ENCODE results near the gene TERC. TPM values are rescaled to one million over a fixed set of nuclear protein-coding genes. Genes with fewer than 3 reads are reported as not detected.

Gene TERC
- polyA plus RNA-seq, 1 donor (not counting 4 experiments of a cell fraction or from before 2014, with no cell fraction given): 0.69 TPM

GRCh38 chr3:169772305-169772896 lies 7.5 kb upstream of the TERC start:
- FAIRE-seq (no peak), DNase-seq (ENCODE audit: low read depth, low spot score) (peak; percentile 32)
- Histone ChIP-seq H3K36me3 (ENCODE audit: control insufficient read depth in 2 of 2, extremely low read depth in 1 of 2, insufficient read depth in 2 of 2, low read length in 2 of 2) (peaks cover 3 to 12% of the 10 kb centered on the region in 2 experiments), H4K20me1 (ENCODE audit: control insufficient read depth, extremely low read depth, insufficient read depth, low read length) (no peaks in the 10 kb centered on the region), H3K9me3 (ENCODE audit: control insufficient read depth, low read depth, low read length) (no peaks in the 10 kb centered on the region), H3K27me3 (ENCODE audit: control insufficient read depth, extremely low read depth, insufficient read depth, low read length) (no peaks in the 10 kb centered on the region), H3K4me2 (ENCODE audit: control insufficient read depth, extremely low read depth, insufficient read depth, low read depth, low read length) (peak overlapping the region; percentile 93), H3K79me2 (ENCODE audit: control insufficient read depth, insufficient read depth, low read length) (peaks cover 33% of the 10 kb centered on the region), H2AFZ (ENCODE audit: control insufficient read depth, low read length) (peak overlapping the region; percentile 90), H3K4me3 (ENCODE audit: control insufficient read depth in 2 of 3, extremely low read depth in 1 of 3, insufficient read depth in 2 of 3, low read depth in 1 of 3, low read length in 3 of 3) (peak overlapping the region; percentile 75 to 97 (median 76)), H3K27ac (ENCODE audit: control insufficient read depth, insufficient read depth, low read length) (peak overlapping the region; percentile 98), H3K9me1 (ENCODE audit: control insufficient read depth, extremely low read depth, insufficient read depth, low read length) (no peaks in the 10 kb centered on the region), H3K9ac (ENCODE audit: control insufficient read depth, extremely low read depth, insufficient read depth, low read length) (peak overlapping the region; percentile 99), H3K4me1 (ENCODE audit: control insufficient read depth, extremely low read depth, insufficient read depth, low read length) (peaks cover 18% of the 10 kb centered on the region)
- dilution Hi-C loops (cut with MboI; ENCODE audit: extremely low pct_ligation_motif_present, low sequenced_read_pairs): no loop called here
- TF ChIP-seq EZH2 (IDR thresholded peaks at IDR 0.05; ENCODE audit: low read length) (no peak), CTCF (optimal IDR thresholded peaks at IDR 0.05 in 1 of 3, IDR thresholded peaks at IDR 0.05 in 1 of 3, conservative IDR thresholded peaks at IDR 0.05 in 1 of 3; ENCODE audit: extremely low read depth in 1 of 3, insufficient read depth in 2 of 3, low read length in 3 of 3) (no peak)

- Histone ChIP-seq H3K4me3 (ENCODE audit: control insufficient read depth in 2 of 3, extremely low read depth in 1 of 3, insufficient read depth in 2 of 3, low read depth in 1 of 3, low read length in 3 of 3) (peak overlapping the region; percentile 75 to 97 (median 76)), H3K4me1 (ENCODE audit: control insufficient read depth, extremely low read depth, insufficient read depth, low read length) (peaks cover 18% of the 10 kb centered on the region), H3K9me3 (ENCODE audit: control insufficient read depth, low read depth, low read length) (no peaks in the 10 kb centered on the region), H4K20me1 (ENCODE audit: control insufficient read depth, extremely low read depth, insufficient read depth, low read length) (no peaks in the 10 kb centered on the region), H3K9me1 (ENCODE audit: control insufficient read depth, extremely low read depth, insufficient read depth, low read length) (no peaks in the 10 kb centered on the region), H3K36me3 (ENCODE audit: control insufficient read depth in 2 of 2, extremely low read depth in 1 of 2, insufficient read depth in 2 of 2, low read length in 2 of 2) (peaks cover 3 to 12% of the 10 kb centered on the region in 2 experiments), H2AFZ (ENCODE audit: control insufficient read depth, low read length) (peak overlapping the region; percentile 84), H3K9ac (ENCODE audit: control insufficient read depth, extremely low read depth, insufficient read depth, low read length) (peak overlapping the region; percentile 99), H3K4me2 (ENCODE audit: control insufficient read depth, extremely low read depth, insufficient read depth, low read depth, low read length) (peak overlapping the region; percentile 93), H3K79me2 (ENCODE audit: control insufficient read depth, insufficient read depth, low read length) (peaks cover 32% of the 10 kb centered on the region), H3K27ac (ENCODE audit: control insufficient read depth, insufficient read depth, low read length) (peak overlapping the region; percentile 98), H3K27me3 (ENCODE audit: control insufficient read depth, extremely low read depth, insufficient read depth, low read length) (no peaks in the 10 kb centered on the region)
- peak; percentile 33 for DNase-seq (ENCODE audit: low read depth, low spot score)
- dilution Hi-C loops (cut with MboI; ENCODE audit: extremely low pct_ligation_motif_present, low sequenced_read_pairs): no loop called here
- FAIRE-seq: peak; percentile 13
- TF ChIP-seq CTCF (optimal IDR thresholded peaks at IDR 0.05 in 1 of 3, IDR thresholded peaks at IDR 0.05 in 1 of 3, conservative IDR thresholded peaks at IDR 0.05 in 1 of 3; ENCODE audit: extremely low read depth in 1 of 3, insufficient read depth in 2 of 3, low read length in 3 of 3): no peak
- no peak for TF ChIP-seq EZH2 (IDR thresholded peaks at IDR 0.05; ENCODE audit: low read length)
Observed at GRCh38 chr3:169771497-169772304, 6.8 kb upstream of the TERC start.
